Measurements from ENCODE around the gene COBLL1.

The COBLL1 gene

GRCh38 chr2:164693834-164694233 lies 147.8 kb downstream of the COBLL1 start:
- DNase-seq (ENCODE audit: insufficient read length, low spot score) (no peak), FAIRE-seq (no peak)

DNA sequence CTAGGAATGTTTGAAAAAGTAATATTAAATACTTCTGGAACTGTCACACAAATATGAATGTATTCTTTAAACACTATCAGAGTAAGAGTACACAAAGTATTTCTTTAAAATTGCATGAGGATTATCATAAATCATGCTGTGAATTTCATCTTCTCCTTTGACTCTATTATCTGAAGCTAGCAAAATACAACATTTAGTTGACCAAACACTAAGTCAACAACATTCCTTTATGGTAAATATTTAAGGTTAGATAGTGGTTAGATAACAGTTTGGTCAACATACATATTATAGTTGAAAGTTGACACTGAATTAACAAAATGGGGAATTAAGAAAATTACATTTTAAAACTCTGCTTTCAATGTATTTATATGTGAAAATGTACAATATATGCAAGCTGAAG lies 148.2 kb downstream of the COBLL1 start:
- FAIRE-seq (no peak), DNase-seq (ENCODE audit: insufficient read length, low spot score) (no peak)

DNA sequence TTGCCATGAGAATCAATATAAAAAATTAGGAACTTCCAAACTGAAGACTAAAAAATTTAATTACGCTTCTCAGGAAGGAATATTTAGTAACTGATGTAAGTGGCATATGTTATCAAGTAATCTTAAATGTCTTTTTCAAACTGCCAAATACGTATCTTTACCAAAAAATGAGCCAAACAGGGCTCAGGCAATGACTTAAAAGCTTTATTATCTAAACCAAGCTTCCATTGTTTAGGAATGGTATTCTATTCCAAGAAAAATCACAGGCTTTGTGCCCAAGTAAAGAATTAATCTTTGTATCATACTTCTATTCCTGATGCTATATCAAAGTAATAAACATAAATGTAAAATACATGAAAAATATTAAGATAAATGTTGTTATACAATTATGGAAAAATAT lies 148.7 kb downstream of the COBLL1 start:
- FAIRE-seq (no peak), DNase-seq (ENCODE audit: insufficient read length, low spot score) (no peak)

GRCh38 chr2:164692114-164692513 lies 149.5 kb downstream of the COBLL1 start:
- FAIRE-seq (no peak), DNase-seq (ENCODE audit: insufficient read length, low spot score) (no peak)

DNA sequence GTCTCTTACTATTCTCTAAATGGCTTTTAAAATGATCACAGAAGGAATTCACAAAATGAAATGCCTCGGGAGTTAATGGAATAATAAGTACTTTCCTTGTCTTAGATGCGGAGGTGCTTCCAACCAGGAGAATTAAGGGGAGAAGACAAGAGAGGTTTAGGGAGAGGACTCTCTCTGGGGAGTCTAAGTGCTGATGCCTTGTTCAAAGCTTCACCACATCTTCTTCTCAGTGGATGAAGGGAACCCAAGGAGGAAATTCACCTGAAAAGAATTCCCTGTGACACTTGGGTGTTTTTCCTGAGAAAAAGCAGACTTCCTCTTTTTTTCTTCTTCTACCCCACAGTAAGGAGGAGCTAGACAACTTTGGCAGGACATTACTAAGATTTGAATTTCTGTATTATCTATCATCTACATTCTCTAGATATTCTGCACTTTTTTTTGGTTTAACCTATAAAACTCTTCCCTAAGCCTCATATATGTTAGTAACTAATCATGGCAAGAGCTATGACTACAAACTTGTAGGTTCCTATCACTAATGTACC lies 150.2 kb downstream of the COBLL1 start:
- FAIRE-seq (no peak), DNase-seq (ENCODE audit: insufficient read length, low spot score) (no peak)

- no peak for FAIRE-seq
- DNase-seq (ENCODE audit: insufficient read length, low spot score), result no peak
Observed at GRCh38 chr2:164690361-164690760, 151.3 kb downstream of the COBLL1 start.

DNA sequence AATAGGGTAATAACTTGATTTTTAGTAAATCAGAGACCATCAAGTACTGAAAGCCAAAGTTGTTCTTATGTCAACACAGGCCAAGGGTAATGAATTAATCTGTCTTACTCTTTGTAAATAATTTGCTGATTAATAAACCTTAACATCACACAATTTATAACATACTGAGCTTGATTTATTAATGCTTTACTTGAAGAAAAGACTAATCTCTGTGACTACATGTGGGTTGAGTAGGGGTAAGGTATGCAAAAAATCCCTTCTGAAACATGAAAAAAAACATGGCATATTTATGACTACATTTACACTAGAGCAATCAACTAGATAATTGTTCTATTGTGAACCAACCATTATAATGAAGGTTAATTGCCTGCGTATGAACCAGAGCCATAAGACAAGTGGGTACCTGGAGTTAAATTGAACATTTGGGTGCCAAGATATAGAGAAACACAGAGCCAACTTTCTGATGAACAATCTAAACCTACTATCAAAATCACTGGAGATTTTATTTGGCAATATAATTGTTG lies 152.7 kb downstream of the COBLL1 start:
- FAIRE-seq (no peak), DNase-seq (ENCODE audit: insufficient read length, low spot score) (no peak)

GRCh38 chr2:164681009-164681408 lies 160.6 kb downstream of the COBLL1 start:
- FAIRE-seq (no peak), DNase-seq (ENCODE audit: insufficient read length, low spot score) (no peak)

DNA sequence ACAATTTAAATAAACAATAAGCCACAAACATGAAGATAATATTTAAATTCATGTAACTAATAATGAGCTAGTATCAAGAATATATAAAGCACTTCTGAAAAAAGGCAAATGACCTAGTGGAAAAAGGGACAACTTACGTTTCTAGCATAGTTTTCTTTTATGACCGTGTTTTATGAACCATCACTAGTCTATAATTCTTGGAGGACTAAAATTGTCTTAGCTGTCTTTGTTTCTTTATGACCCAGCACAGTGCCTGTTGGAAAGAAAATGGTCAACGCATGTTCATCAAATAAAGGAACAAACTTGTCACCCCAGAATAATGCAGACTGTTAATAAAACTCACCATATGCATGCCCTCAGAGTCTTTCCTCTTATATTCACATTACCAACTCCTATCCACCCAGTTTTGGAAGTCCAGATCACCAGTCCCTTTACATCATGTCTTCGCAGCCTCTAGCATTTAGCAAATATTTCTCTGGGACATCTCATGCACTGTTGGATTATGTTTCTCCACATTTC lies 162.9 kb downstream of the COBLL1 start:
- no peak for FAIRE-seq
- no peak for DNase-seq (ENCODE audit: insufficient read length, low spot score)

DNA sequence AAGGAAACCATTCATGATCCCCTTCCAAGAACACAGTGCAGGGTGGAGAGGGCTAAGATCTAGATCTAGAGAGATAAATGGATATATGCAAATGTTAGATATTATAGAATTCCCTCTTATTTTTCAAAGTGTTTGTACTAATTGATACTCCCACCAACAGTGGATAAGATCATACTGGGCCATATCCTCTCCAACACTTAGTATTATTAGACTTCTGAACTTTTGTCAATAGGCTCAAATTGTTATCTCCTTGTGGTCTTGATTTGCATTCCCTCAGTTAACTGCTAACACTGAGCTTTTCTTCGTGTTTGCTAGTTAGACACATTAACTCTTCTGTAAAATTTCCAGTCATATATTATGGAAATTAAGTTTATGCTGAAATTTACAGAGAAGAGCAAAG lies 163.9 kb downstream of the COBLL1 start:
- no peak for DNase-seq (ENCODE audit: insufficient read length, low spot score)
- FAIRE-seq, result no peak

GRCh38 chr2:164677271-164677670 lies 164.4 kb downstream of the COBLL1 start:
- FAIRE-seq (no peak), DNase-seq (ENCODE audit: insufficient read length, low spot score) (no peak)

DNA sequence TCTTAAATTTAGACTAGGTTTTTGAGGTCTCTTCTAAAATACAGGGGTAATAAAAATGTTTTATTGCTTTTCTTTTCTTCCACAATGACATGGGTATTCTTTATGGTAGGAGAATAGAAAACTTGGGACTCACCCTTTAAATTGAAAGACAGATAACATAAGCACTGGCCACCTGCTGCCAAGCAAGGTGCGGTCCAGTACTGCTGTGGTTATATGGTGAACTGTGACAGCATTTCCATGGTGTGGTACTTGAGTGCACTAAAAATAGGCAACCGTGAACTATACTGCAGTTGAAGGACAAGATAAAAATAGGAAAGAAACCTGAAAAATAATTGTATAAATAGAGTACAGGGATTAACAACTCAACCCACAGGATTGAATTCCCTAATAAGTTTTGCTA lies 165.9 kb downstream of the COBLL1 start:
- DNase-seq (ENCODE audit: insufficient read length, low spot score), result no peak
- FAIRE-seq, result no peak

DNA sequence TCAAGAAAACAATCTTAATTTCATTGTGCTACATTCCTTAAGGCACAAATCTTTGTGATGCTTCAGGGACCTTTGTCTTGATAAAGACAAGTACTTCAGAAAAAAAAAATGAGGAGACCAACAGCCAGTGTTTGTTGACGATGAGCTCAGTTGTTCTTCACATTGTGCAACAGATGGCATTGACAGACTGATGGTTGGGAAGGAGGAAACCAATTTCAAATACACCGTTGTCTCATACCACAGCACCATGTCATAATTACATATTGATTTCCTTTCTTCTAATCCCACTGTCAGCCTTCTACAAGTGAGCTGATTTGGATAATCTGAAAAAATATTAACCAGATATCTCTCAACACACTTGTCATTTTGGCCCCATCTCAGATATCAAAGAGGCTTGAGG lies 166.6 kb downstream of the COBLL1 start:
- DNase-seq (ENCODE audit: insufficient read length, low spot score) (no peak), FAIRE-seq (no peak)

GRCh38 chr2:164671664-164672396 lies 169.8 kb downstream of the COBLL1 start:
- FAIRE-seq, result no peak
- no peak for DNase-seq (ENCODE audit: insufficient read length, low spot score)

DNA sequence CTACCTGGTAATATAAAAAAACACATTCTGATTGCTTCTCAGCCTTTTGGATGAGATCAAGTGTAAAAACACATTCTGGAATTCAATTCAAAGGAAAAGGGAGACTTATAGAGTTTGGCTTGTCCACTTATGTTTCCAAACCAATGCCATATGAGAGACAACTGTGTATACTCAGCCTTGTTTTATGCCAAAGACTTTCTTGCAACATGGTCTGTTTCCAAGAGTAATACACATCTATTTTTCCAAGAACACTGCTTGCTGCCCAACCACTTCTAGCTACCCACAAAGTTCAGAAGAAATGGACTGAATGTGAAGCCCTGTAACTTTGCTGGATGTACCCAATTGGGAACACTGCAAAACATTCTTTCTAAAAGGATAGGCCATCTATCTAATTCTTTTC lies 172.3 kb downstream of the COBLL1 start:
- FAIRE-seq, result no peak
- DNase-seq (ENCODE audit: insufficient read length, low spot score), result no peak

- FAIRE-seq (no peak), DNase-seq (ENCODE audit: insufficient read length, low spot score) (no peak)
Observed at GRCh38 chr2:164667566-164667965, 174.1 kb downstream of the COBLL1 start.

DNA sequence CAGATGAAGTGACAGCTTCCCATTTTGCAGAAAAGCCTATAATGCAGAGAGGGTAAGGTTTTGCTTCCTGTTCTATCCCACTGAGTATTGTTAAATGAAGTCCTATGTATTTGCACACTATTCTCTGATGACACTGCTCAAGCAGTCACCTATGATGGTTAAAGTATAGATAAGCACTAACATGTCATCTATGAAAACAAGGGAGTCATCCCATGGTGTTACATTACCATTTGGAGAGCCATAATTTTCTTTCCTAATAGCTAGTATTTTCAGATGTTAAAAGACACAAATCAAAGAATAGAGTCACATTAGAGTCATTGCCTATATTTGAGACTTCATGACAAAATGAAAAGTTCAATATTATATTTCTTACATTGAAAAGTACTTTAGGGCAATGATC lies 177.6 kb downstream of the COBLL1 start:
- FAIRE-seq (no peak), DNase-seq (ENCODE audit: insufficient read length, low spot score) (no peak)

GRCh38 chr2:164662868-164663631 lies 178.6 kb downstream of the COBLL1 start:
- no peak for FAIRE-seq
- DNase-seq (ENCODE audit: insufficient read length, low spot score), result no peak

DNA sequence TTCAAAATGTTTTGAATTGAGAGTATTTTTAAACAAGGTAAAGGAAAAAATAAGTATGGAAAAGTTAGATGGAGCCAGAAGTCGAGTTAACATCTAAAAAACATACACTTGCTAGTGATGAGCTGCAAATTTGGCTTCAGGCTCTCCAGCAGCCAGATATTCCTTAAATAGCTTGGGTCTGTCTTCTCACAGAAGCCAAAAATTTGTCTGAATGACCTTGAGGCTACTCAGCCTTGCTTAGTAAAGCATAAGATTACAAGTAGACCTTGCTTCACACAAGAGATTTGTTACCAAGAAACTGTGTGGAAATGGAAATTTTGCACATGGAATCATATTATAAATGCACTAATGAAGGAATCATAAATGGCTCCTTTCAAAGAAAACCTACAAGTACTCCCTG lies 179.6 kb downstream of the COBLL1 start:
- no peak for FAIRE-seq

DNA sequence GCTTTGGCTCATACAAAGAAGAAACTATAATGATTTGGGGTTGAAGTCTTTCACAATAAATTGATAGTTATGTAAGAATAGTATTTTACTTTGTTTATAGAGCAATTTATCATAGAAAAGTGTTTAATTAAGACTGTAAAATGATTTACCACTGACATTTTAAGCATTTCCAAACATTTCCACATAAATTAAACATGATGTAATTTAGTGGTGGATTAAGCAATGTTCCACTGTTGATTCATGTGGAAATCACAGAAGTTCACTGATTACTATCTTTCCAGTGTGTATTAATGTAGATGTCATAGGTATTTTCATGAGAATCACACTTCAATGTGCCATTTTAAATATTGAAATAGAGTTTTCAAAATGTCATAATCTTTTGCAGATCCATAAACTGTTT lies 180.3 kb downstream of the COBLL1 start:
- DNase-seq (ENCODE audit: insufficient read length, low spot score), result peak; percentile 8
- no peak for FAIRE-seq

More for the DNA sequence above, 179.6 kb downstream of the COBLL1 start:
- DNase-seq (ENCODE audit: insufficient read length, low spot score), result no peak

- DNase-seq (ENCODE audit: insufficient read length, low spot score), result peak; percentile 6
- no peak for FAIRE-seq
Observed at GRCh38 chr2:164657129-164657528, 184.5 kb downstream of the COBLL1 start.

- FAIRE-seq, result no peak
- no peak for DNase-seq (ENCODE audit: insufficient read length, low spot score)
Observed at GRCh38 chr2:164655750-164656149, 185.9 kb downstream of the COBLL1 start.
